HEK293 (cell line): ENCODE measurements around the gene PCDH1.
"Not testable (repeated sequence)": the region's sequence is repeated elsewhere in the genome, so short reads cannot be mapped to it uniquely, and the experiment has no call there.

ENCODE experiments used
- CTCF ChIA-PET: fragments of 350-600 bp; formaldehyde crosslinking; extraction: SDS; loops from one replicate; lab custom pipeline; 2021; ENCODE audit warnings: antibody characterized with exemption; lab: Yijun Ruan, JAX
- POLR2A ChIA-PET: fragments of 300-600 bp; formaldehyde crosslinking; extraction: SDS; loops from one replicate; lab custom pipeline; 2020; ENCODE audit warnings: antibody characterized with exemption, inconsistent platforms; lab: Yijun Ruan, JAX
- H3K27ac ChIP-seq: fragments of 200-500 bp; sonication (Bioruptor generic); 2 replicates; pipeline ENCODE4 v1.5.1; 2014; ENCODE audit warnings: low read depth, low read length, control low read depth, inconsistent platforms; ENCODE audit errors: extremely low read depth
- H3K36me3 ChIP-seq, 2 experiments: fragments of 200-500 bp in 1 of 2; sonication (Bioruptor generic) in 1 of 2; 1 replicate in 1 of 2; 2 replicates in 1 of 2; pipeline ENCODE4 v1.5.1; 2014 to 2017; ENCODE audit warnings: inconsistent platforms in 2 of 2, low read length in 2 of 2; ENCODE audit not compliant: control insufficient read depth in 2 of 2, insufficient read depth in 1 of 2
- H3K4me1 ChIP-seq: fragments of 200-500 bp; sonication (Bioruptor generic); 2 replicates; pipeline ENCODE4 v1.5.1; 2014; ENCODE audit warnings: mild to moderate bottlenecking, low read length, inconsistent platforms; ENCODE audit not compliant: control insufficient read depth, insufficient read depth
- H3K4me3 ChIP-seq: 2 replicates; pipeline ENCODE4 v1.5.1; 2011; ENCODE audit warnings: low read depth, mild to moderate bottlenecking, control low read depth, low read length, moderate library complexity
- H3K9me3 ChIP-seq: fragments of 200-500 bp; sonication (Bioruptor generic); 2 replicates; pipeline ENCODE4 v1.5.1; 2014; ENCODE audit warnings: low read depth, low read length, inconsistent platforms; ENCODE audit not compliant: control insufficient read depth, insufficient read depth
- GLIS2 ChIP-seq: fragments of 450-650 bp; formaldehyde crosslinking; IDR thresholded peaks from 2 replicates; pipeline ENCODE4 v1.5.1; 2016; ENCODE audit warnings: missing biosample characterization, missing genetic modification characterization
- MEIS1 ChIP-seq: sonication (generic); formaldehyde crosslinking; IDR thresholded peaks from 2 replicates; pipeline ENCODE4 v1.8.1; 2022; ENCODE audit warnings: missing genetic modification reagents, mild to moderate bottlenecking, borderline replicate concordance
- REST ChIP-seq: fragments of 450-650 bp; formaldehyde crosslinking; IDR thresholded peaks from 2 replicates; pipeline ENCODE4 v1.5.1; 2016; ENCODE audit warnings: missing biosample characterization, missing genetic modification characterization
- ZBTB44 ChIP-seq: fragments of 450-650 bp; IDR thresholded peaks from 2 replicates; pipeline ENCODE4 v1.5.1; 2018; ENCODE audit warnings: missing biosample characterization, mild to moderate bottlenecking, missing genetic modification characterization
- ZNF2 ChIP-seq: fragments of 450-650 bp; formaldehyde crosslinking; IDR thresholded peaks from 2 replicates; pipeline ENCODE4 v1.5.1; 2016; ENCODE audit warnings: missing biosample characterization, missing genetic modification characterization
- ZNF37A ChIP-seq: fragments of 450-650 bp; IDR thresholded peaks from 2 replicates; pipeline ENCODE4 v1.5.1; 2018; ENCODE audit warnings: missing biosample characterization, missing genetic modification characterization
- ZNF398 ChIP-seq: fragments of 450-650 bp; formaldehyde crosslinking; IDR thresholded peaks from 2 replicates; pipeline ENCODE4 v1.5.1; 2017; ENCODE audit warnings: missing biosample characterization, missing genetic modification characterization
- ZNF518A ChIP-seq: fragments of 450-650 bp; formaldehyde crosslinking; conservative IDR thresholded peaks from 2 replicates; pipeline ENCODE4 v1.5.1; 2016; ENCODE audit warnings: low read depth, missing biosample characterization, missing genetic modification characterization

The PCDH1 gene

GRCh38 chr5:141821430-141821925 lies 56.7 kb downstream of the PCDH1 start (continued):
- TF ChIP-seq ZNF518A (tag by site-specific recombination): 0 out of 2 replicates have a peak, but pooled peaks have one; percentile 15

GRCh38 chr5:141820686-141821085 lies 57.5 kb downstream of the PCDH1 start:
- H3K36me3 ChIP-seq, H3K4me3 ChIP-seq, H3K4me1 ChIP-seq, H3K9me3 ChIP-seq, H3K27ac ChIP-seq, POLR2A ChIA-PET: not testable (repeated sequence)
- CTCF ChIA-PET: interaction anchor here (0.7 to 2.1 kb wide), 7 partner anchors 9 to 148 kb away, joined by 3 to 13 read pairs (median 6); partner anchors contain the start of gene PCDH1

DNA sequence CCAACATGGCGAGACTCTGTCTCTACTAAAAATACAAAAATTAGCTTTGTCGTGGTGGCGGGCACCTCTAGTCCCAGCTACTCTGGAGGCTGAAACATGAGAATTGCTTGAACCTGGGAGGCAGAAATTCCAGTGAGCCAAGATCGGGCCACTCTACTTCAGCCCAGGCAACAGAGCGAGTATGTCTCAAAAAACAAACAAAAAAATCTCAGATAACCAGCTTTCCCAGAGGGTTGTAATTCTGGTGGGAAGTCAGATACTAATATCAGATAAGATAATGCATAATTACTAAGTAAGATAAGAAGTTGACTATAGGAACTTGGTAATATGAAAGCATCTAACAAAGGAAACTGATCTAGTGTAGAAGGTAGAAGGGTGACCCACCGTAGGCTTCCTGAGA lies 60.6 kb downstream of the PCDH1 start:
- ChIA-PET POLR2A (interaction anchor here (1.3 kb wide), 1 partner anchor 106 kb away, joined by 3 read pairs; the partner anchor contains the start of gene DELE1), CTCF (interaction anchor here (0.6 to 8.5 kb wide), 4 partner anchors 9 to 124 kb away, joined by 4 to 76 read pairs (median 50); no protein-coding TSS in a partner anchor)
- no peak overlapping the region for H3K4me3 ChIP-seq
- no peaks in the 10 kb centered on the region for H3K36me3 ChIP-seq
- H3K4me1 ChIP-seq: no peaks in the 10 kb centered on the region
- no peaks in the 10 kb centered on the region for H3K9me3 ChIP-seq
- no peak overlapping the region for H3K27ac ChIP-seq
- TF ChIP-seq GLIS2 (tag by site-specific recombination) (no peak), ZNF398 (tag by site-specific recombination) (no peak), ZNF2 (tag by site-specific recombination) (no peak), ZBTB44 (tag by site-specific recombination) (no peak), ZNF37A (no peak), REST (no peak), MEIS1 (CRISPR knock-in tag) (no peak)
- TF ChIP-seq, all 188 proteins: peak for 0
